HG03354 (cell line): Measurements from ENCODE around the gene SIGLEC11.
"Not testable (repeated sequence)": the region's sequence is repeated elsewhere in the genome, so short reads cannot be mapped to it uniquely, and the experiment has no call there.

Experiments
- ATAC-seq: cut with Tn5 transposase; IDR thresholded peaks from one replicate; pipeline ENCODE4 v1.9.1; 2021; ENCODE audit warnings: mild to moderate bottlenecking; ENCODE audit not compliant: unreplicated experiment, poor library complexity, severe bottlenecking

The SIGLEC11 gene

GRCh38 chr19:49960980-49961379 lies at the start of gene SIGLEC11:
Gene SIGLEC11 (minus strand): TSS chr19:49961172. CDS start chr19:49961081, 91 bp downstream.
- not testable (repeated sequence) for ATAC-seq

- ATAC-seq, result no peak
These were observed 47.6 kb upstream of the SIGLEC11 start for GRCh38 chr19:50008532-50008931.

- no peak for ATAC-seq
These were observed 47.0 kb upstream of the SIGLEC11 start for GRCh38 chr19:50007947-50008346.

GRCh38 chr19:50007170-50007569 lies 46.2 kb upstream of the SIGLEC11 start:
- no peak for ATAC-seq

GRCh38 chr19:50005428-50005827 lies 44.5 kb upstream of the SIGLEC11 start:
- ATAC-seq, result no peak

GRCh38 chr19:50003810-50004419 lies 42.9 kb upstream of the SIGLEC11 start:
- no peak for ATAC-seq

- ATAC-seq, result no peak
These were observed 42.3 kb upstream of the SIGLEC11 start for GRCh38 chr19:50003254-50003788.

GRCh38 chr19:50002386-50002960 lies 41.5 kb upstream of the SIGLEC11 start:
- ATAC-seq, result no peak

GRCh38 chr19:50001775-50002174 lies 40.8 kb upstream of the SIGLEC11 start:
- ATAC-seq, result no peak

GRCh38 chr19:50000841-50001557 lies 40.0 kb upstream of the SIGLEC11 start:
- ATAC-seq, result no peak

- no peak for ATAC-seq
These were observed 39.3 kb upstream of the SIGLEC11 start for GRCh38 chr19:50000038-50000840.

GRCh38 chr19:49999371-50000010 lies 38.5 kb upstream of the SIGLEC11 start:
- ATAC-seq, result no peak

- no peak for ATAC-seq
These were observed 36.7 kb upstream of the SIGLEC11 start for GRCh38 chr19:49997709-49998108.

GRCh38 chr19:49988433-49988832 lies 27.5 kb upstream of the SIGLEC11 start:
- no peak for ATAC-seq

- no peak for ATAC-seq
These were observed 27.0 kb upstream of the SIGLEC11 start for GRCh38 chr19:49988007-49988406.

- no peak for ATAC-seq
These were observed 26.3 kb upstream of the SIGLEC11 start for GRCh38 chr19:49987159-49987698.

- no peak for ATAC-seq
These were observed 25.4 kb upstream of the SIGLEC11 start for GRCh38 chr19:49986354-49986753.

GRCh38 chr19:49985871-49986270 lies 24.9 kb upstream of the SIGLEC11 start:
- ATAC-seq, result no peak

GRCh38 chr19:49984491-49984890 lies 23.5 kb upstream of the SIGLEC11 start:
- no peak for ATAC-seq
